Stimulated activated naive CD4-positive, alpha-beta T cell treated with Interleukin-2 at 50 U/mL for 16 hours (primary cell): Measurements from ENCODE around the gene CLMN.

Experiments
- DNase-seq: peaks from one replicate; lab custom pipeline; 2025; lab: John Stamatoyannopoulos, UW

CLMN gene

DNA sequence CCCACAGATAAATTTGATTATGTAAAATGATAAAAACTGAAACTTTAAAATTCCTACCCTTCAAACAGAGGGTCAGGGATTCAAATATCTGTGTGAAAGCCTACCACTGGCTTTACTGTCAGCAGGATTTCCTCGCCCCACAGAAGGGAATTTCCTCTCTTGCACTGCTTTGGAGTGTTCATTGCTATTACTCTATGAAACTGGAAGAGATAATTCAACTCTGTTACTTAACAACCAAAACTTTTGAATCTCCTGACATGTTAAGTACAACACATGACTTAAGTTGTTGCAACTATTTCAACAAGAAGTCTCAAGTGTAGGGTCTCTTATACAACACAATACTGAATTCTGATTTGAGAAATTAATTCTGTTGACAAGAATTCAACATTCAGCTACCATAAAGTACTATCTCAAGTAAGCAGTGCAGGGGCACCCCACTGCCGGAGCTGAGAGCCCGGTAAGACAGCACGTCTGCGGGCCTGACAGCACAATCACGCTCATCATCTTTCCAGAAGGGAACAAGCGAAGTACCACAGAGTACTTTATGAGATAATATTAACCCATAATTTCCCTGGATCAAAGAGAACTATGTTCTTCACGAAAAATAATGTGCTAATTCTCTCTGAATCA, 185.3 kb downstream of the CLMN start:
- DNase-seq = no peak

DNA sequence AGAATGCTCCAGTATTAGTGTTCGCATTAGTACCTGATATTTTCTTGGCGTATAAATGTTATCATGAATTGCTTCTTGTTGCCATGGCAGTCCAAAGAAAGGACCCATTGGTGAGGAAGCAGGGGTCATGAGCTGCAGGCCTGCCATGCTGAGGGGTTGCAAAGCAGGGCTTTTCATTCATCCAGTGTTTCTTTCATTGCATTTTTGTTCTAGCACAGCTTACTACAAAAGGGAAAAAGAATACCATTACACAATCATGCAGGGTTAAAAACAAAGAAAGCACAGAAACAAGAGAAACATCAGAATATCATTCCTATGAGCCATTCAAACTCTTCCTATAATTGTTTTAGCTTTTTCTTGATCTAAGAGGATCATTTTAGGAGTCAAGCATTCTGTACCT, 186.4 kb downstream of the CLMN start:
- DNase-seq = no peak

DNA sequence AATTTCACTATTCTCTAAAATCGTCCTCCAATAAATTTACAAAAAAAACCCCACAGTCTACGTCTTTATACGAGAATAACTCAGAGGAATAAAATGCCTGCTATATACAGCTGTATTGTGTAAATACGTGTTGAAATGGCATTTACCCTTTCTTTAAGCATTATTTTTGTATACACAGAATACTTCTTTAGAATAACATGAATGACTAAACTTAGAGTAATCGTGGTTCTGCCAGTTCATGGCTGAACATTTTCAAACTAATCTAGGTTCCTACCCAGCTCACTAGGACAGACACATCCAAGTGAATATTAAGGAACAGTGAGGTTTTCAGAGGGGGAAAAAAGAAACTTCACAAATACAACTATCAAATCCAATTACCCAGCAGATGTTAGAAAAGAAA, 186.9 kb downstream of the CLMN start:
- no peak for DNase-seq
